K562 (cell line): Measurements from ENCODE around the gene ANAPC10. TPM values are rescaled to one million over a fixed set of nuclear protein-coding genes. Genes with fewer than 3 reads are reported as not detected.

ENCODE experiments used
- BACH1 ChIP-seq: fragments of 200-800 bp; sonication (Bioruptor generic); IDR thresholded peaks from 2 replicates; pipeline ENCODE4 v1.6.1; 2016; ENCODE audit warnings: missing genetic modification characterization, missing compliant biosample characterization
- BRF1 ChIP-seq: IDR thresholded peaks from 3 replicates; pipeline ENCODE4 v1.6.1; 2011; ENCODE audit warnings: borderline replicate concordance, mild to moderate bottlenecking; ENCODE audit not compliant: insufficient read length; ENCODE audit errors: extremely low read depth
- CBX2 ChIP-seq: fragments of 200-600 bp; sonication (generic); IDR thresholded peaks from one replicate; pipeline ENCODE4 v1.6.1; 2012; ENCODE audit warnings: mild to moderate bottlenecking, low read length, inconsistent platforms; ENCODE audit not compliant: insufficient read depth, poor library complexity, severe bottlenecking
- FOXA1 ChIP-seq: fragments of 450-650 bp; IDR thresholded peaks from 2 replicates; pipeline ENCODE4 v1.6.1; 2016; ENCODE audit warnings: mild to moderate bottlenecking, borderline replicate concordance
- FOXA3 ChIP-seq, 2 experiments: fragments of 450-650 bp in 1 of 2; sonication (generic) in 1 of 2; formaldehyde crosslinking; IDR thresholded peaks in 1 of 2; conservative IDR thresholded peaks in 1 of 2; 2 replicates each; pipeline versions ENCODE4 v1.4.0 to v1.8.0; 2020 to 2022; ENCODE audit warnings: mild to moderate bottlenecking in 2 of 2, missing genetic modification reagents in 1 of 2
- GATAD2A ChIP-seq: fragments of 450-650 bp; IDR thresholded peaks from 2 replicates; pipeline ENCODE4 v1.6.1; 2017
- HIVEP1 ChIP-seq: fragments of 250-450 bp; sonication (Bioruptor Pico); IDR thresholded peaks from 2 replicates; pipeline ENCODE4 v1.4.0; 2020; ENCODE audit warnings: mild to moderate bottlenecking
- HMG20A ChIP-seq: fragments of 450-650 bp; formaldehyde crosslinking; conservative IDR thresholded peaks from 2 replicates; pipeline ENCODE4 v1.4.0; 2020; ENCODE audit warnings: mild to moderate bottlenecking, mixed read lengths
- MCM7 ChIP-seq, 2 experiments: fragments of 450-650 bp; IDR thresholded peaks; 2 replicates each; pipeline ENCODE4 v1.6.1; 2016 to 2018
- MXI1 ChIP-seq: IDR thresholded peaks from 2 replicates; pipeline ENCODE4 v1.6.1; 2011; ENCODE audit warnings: low read depth, mild to moderate bottlenecking, improper control_type of control experiment, low read length
- MYBL2 ChIP-seq, 2 experiments: fragments of 450-650 bp in 1 of 2; sonication (generic) in 1 of 2; formaldehyde crosslinking in 1 of 2; IDR thresholded peaks; 2 replicates each; pipeline versions ENCODE4 v1.6.1 to v1.8.1; 2017 to 2022; ENCODE audit warnings: borderline replicate concordance in 1 of 2, inconsistent platforms in 1 of 2, low read depth in 1 of 2, mild to moderate bottlenecking in 1 of 2, missing genetic modification reagents in 1 of 2, moderate library complexity in 1 of 2
- NR2F6 ChIP-seq: fragments of 450-650 bp; formaldehyde crosslinking; IDR thresholded peaks from 2 replicates; pipeline ENCODE4 v1.4.0; 2020; ENCODE audit warnings: mild to moderate bottlenecking
- PHB2 ChIP-seq: fragments of 450-650 bp; IDR thresholded peaks from 2 replicates; pipeline ENCODE4 v1.6.1; 2017; ENCODE audit warnings: low read depth
- POLR3G ChIP-seq: IDR thresholded peaks from 2 replicates; pipeline ENCODE4 v1.6.1; 2011; ENCODE audit not compliant: insufficient read length, insufficient replicate concordance; ENCODE audit errors: extremely low read depth
- PTBP1 ChIP-seq: fragments of 200-400 bp; formaldehyde crosslinking; IDR thresholded peaks from 2 replicates; pipeline ENCODE4 v1.6.1; 2017; ENCODE audit warnings: low read depth, low read length
- PTRF ChIP-seq: fragments of 450-650 bp; IDR thresholded peaks from 2 replicates; pipeline ENCODE4 v1.6.1; 2016; ENCODE audit warnings: mild to moderate bottlenecking, missing genetic modification characterization, missing compliant biosample characterization
- PYGO2 ChIP-seq: fragments of 450-650 bp; IDR thresholded peaks from 2 replicates; pipeline ENCODE4 v1.6.1; 2016; ENCODE audit warnings: mild to moderate bottlenecking, missing genetic modification characterization, moderate library complexity, missing compliant biosample characterization
- SAFB2 ChIP-seq: fragments of 200-400 bp; formaldehyde crosslinking; IDR thresholded peaks from 2 replicates; pipeline ENCODE4 v1.6.1; 2018; ENCODE audit warnings: borderline replicate concordance, low read length, low read depth, moderate library complexity; ENCODE audit not compliant: severe bottlenecking
- SIRT6 ChIP-seq: IDR thresholded peaks from one replicate; pipeline ENCODE4 v1.6.1; 2012; ENCODE audit warnings: low read depth, mild to moderate bottlenecking, control low read depth, inconsistent platforms, low read length, moderate library complexity
- SMAD4 ChIP-seq: fragments of 250-450 bp; sonication (Bioruptor Pico); conservative IDR thresholded peaks from 2 replicates; pipeline ENCODE4 v1.8.0; 2021; ENCODE audit warnings: inconsistent platforms, mild to moderate bottlenecking, moderate library complexity
- SMARCE1 ChIP-seq: fragments of 450-650 bp; IDR thresholded peaks from 2 replicates; pipeline ENCODE4 v1.7.1; 2016; ENCODE audit warnings: mild to moderate bottlenecking
- SREBF1 ChIP-seq: fragments of 150-350 bp; IDR thresholded peaks from 2 replicates; pipeline ENCODE4 v1.6.1; 2014; ENCODE audit warnings: antibody characterized with exemption, low read depth, low read length, borderline replicate concordance
- TCFL5 ChIP-seq: fragments of 250-450 bp; sonication (Bioruptor Pico); conservative IDR thresholded peaks from 2 replicates; pipeline ENCODE4 v1.6.1; 2021; ENCODE audit warnings: mild to moderate bottlenecking, moderate library complexity, matching md5 sums
- TSHZ1 ChIP-seq: fragments of 250-450 bp; sonication (Bioruptor Pico); IDR thresholded peaks from 2 replicates; pipeline ENCODE4 v1.4.0; 2020; ENCODE audit warnings: mild to moderate bottlenecking, moderate library complexity
- ZC3H4 ChIP-seq: sonication (generic); formaldehyde crosslinking; IDR thresholded peaks from 2 replicates; pipeline ENCODE4 v1.9.0; 2021; ENCODE audit warnings: missing genetic modification reagents, borderline replicate concordance
- ZNF146 ChIP-seq: IDR thresholded peaks from one replicate; pipeline ENCODE4 v1.6.1; 2018; ENCODE audit warnings: missing compliant biosample characterization; ENCODE audit not compliant: unreplicated experiment
- ZNF717 ChIP-seq: fragments of 250-450 bp; sonication (Bioruptor Pico); IDR thresholded peaks from 2 replicates; pipeline ENCODE4 v1.5.0; 2021
- polyA plus RNA-seq, 8 experiments: library from polyadenylated mRNA; depleted of rRNA in 4 of 8; stranded (reverse) in 5 of 8; unstranded in 3 of 8; fragments of >200 nt; fragmentation: Nextera tagmentation in 2 of 8; fragmentation: Illumina TruSeq in 1 of 8; extraction: Ambion mirVana in 2 of 8; extraction: Trizol in 1 of 8; gene quantifications; 2 replicates each; pipeline versions ENCODE4 v1.2.1 to v1.2.3, GENCODE V29; 2011 to 2014; ENCODE audit warnings: inconsistent platforms in 1 of 8, missing spikeins in 1 of 8
- total RNA-seq, 7 experiments: library from RNA; depleted of rRNA in 6 of 7; stranded (reverse); fragments of >200 nt in 6 of 7; fragmentation: Illumina TruSeq in 2 of 7; extraction: Trizol in 2 of 7; gene quantifications; 2 replicates each; pipeline versions ENCODE4 v1.2.1 to v1.2.3, GENCODE V29; 2011 to 2021; ENCODE audit warnings: low replicate concordance in 1 of 7

Gene ANAPC10
- total and polyA plus RNA-seq, 9 of the 15 experiments (the other 6 are each of a cell fraction or from before 2014, with no cell fraction given) = 31.0 to 96.2 (median 60.3) TPM

DNA sequence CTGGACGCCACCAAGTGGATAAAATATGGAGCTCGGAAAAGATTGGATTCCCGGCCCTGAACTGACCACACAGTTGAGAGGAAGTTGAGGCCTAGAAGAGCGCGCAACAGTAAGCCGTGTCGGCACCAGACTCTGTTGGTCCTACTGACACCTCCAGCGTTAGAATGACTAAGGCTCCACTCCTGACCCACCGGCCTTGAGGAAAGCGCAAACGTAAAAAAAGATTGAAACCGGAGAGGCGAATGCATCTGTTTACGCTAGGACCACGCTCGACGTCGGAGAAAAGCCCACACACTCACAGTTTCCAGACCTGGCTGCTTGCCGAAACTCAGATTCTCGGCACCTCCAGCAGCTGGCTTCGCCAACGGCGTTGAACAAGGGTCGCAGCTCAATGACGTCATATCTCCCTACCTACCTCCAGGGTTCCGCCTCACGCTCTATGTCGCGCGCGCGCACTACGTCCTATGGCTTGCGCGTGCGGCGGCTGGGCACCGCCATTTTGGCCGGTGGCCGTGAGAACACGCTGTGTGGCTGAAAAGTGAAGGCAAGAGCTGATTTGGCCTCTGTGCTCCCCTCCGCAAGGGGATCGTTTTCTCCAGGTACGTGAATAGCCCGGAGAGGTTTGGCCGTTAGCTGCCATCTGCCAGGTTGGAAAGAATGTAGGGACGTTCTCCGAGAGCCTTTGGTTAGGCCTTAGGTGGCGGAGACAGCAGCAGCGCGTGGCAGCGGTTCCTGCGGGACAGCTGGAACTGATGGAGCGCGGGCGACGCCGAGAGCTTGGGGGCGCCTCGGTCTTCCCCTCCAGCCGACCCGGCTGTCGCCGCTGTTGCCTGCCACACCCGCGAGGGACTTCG is at the start of gene ANAPC10, which contains the start of gene ABCE1 (continued):
- no peak for TF ChIP-seq ZNF717 (CRISPR knock-in tag)
- no peak for TF ChIP-seq SAFB2
- TF ChIP-seq SMARCE1 = 0 out of 2 replicates have a peak, but pooled peaks have one; percentile 42
- TF ChIP-seq PTRF (tag) = no peak
- no peak for TF ChIP-seq PHB2
- no peak for TF ChIP-seq CBX2
- no peak for TF ChIP-seq TCFL5 (CRISPR knock-in tag)
- TF ChIP-seq BACH1 = peak; percentile 63; the same call in 1 of the 2 replicates
- TF ChIP-seq HMG20A (CRISPR knock-in tag) = no peak
- no peak for TF ChIP-seq TSHZ1 (CRISPR knock-in tag)
- TF ChIP-seq PTBP1 = no peak
- TF ChIP-seq FOXA3 (CRISPR knock-in tag; conservative IDR thresholded peaks at IDR 0.05 in 1 of 2, IDR thresholded peaks at IDR 0.05 in 1 of 2) = peak in 1 of 2 experiments; percentile 71; a peak in 1 of 4 replicates
- no peak for TF ChIP-seq ZC3H4 (CRISPR knock-in tag)
- TF ChIP-seq HIVEP1 (CRISPR knock-in tag) = peak; percentile 90; the same call in 1 of the 2 replicates
- peak; percentile 79; the same call in 1 of the 2 replicates for TF ChIP-seq NR2F6
- peak; percentile 68 for TF ChIP-seq MYBL2 (IDR thresholded peaks at IDR 0.05; ENCODE audit: low read depth)
- no peak for TF ChIP-seq MYBL2 (CRISPR knock-in tag; IDR thresholded peaks at IDR 0.05; ENCODE audit: borderline replicate concordance)
- TF ChIP-seq PYGO2 = no peak
- peak; percentile 91 for TF ChIP-seq MXI1
- TF ChIP-seq SMAD4 (CRISPR knock-in tag) = peak; percentile 48
- no peak for TF ChIP-seq BRF1
- no peak for TF ChIP-seq MCM7 (IDR thresholded peaks at IDR 0.05)
- no peak for TF ChIP-seq SREBF1
- TF ChIP-seq GATAD2A = no peak
- no peak for TF ChIP-seq FOXA1
- TF ChIP-seq POLR3G = no peak
- no peak for TF ChIP-seq ZNF146 (CRISPR knock-in tag)
- TF ChIP-seq SIRT6 = no peak
